A673 (cell line): ENCODE data around the gene CALR3. TPM values are rescaled to one million over a fixed set of nuclear protein-coding genes. Genes with fewer than 3 reads are reported as not detected.
"Not testable (repeated sequence)": the region's sequence is repeated elsewhere in the genome, so short reads cannot be mapped to it uniquely, and the experiment has no call there.

ENCODE experiments used
- BruUV-seq: library from RNA; stranded (reverse); fragments of 400-500 nt; replicated peaks from 2 replicates; lab custom pipeline; 2021; lab: Mats Ljungman, UMichigan
- CTCF ChIA-PET: fragments of 300-600 bp; sonication (Branson Sonifier 250); formaldehyde crosslinking; loops from one replicate; lab custom pipeline; 2022; ENCODE audit warnings: antibody characterized with exemption; lab: Charles Lee
- POLR2A ChIA-PET: fragments of 300-600 bp; sonication (Branson Sonifier 250); formaldehyde crosslinking; loops from one replicate; lab custom pipeline; 2022; ENCODE audit warnings: antibody characterized with exemption; ENCODE audit not compliant: low non-redundant PET; lab: Charles Lee
- DNase-seq: peaks from one replicate; pipeline ENCODE4 v3.0.0-alpha.2; 2015; ENCODE audit warnings: low spot score
- H3K27ac ChIP-seq: fragments of 200-600 bp; sonication (generic); 2 replicates; pipeline ENCODE4 v1.5.1; 2016; ENCODE audit warnings: mixed run types, low read depth, mild to moderate bottlenecking, mixed read lengths, antibody characterized with exemption, low read length; ENCODE audit not compliant: poor library complexity, severe bottlenecking
- H3K27me3 ChIP-seq: fragments of 200-600 bp; sonication (generic); replicated peaks from 2 replicates; pipeline ENCODE4 v1.6.1; 2017; ENCODE audit warnings: mixed run types, low read depth, mild to moderate bottlenecking, mixed read lengths, antibody characterized with exemption, low read length; ENCODE audit not compliant: insufficient read depth, poor library complexity
- H3K36me3 ChIP-seq: fragments of 200-600 bp; sonication (generic); 2 replicates; pipeline ENCODE4 v1.6.1; 2016; ENCODE audit warnings: mixed run types, mild to moderate bottlenecking, mixed read lengths, antibody characterized with exemption, low read length; ENCODE audit not compliant: insufficient read depth, poor library complexity, severe bottlenecking
- H3K4me1 ChIP-seq: fragments of 200-600 bp; sonication (generic); 2 replicates; pipeline ENCODE4 v1.6.1; 2017; ENCODE audit warnings: mixed run types, mild to moderate bottlenecking, mixed read lengths, antibody characterized with exemption, low read length; ENCODE audit not compliant: insufficient read depth, poor library complexity, severe bottlenecking
- H3K4me3 ChIP-seq: fragments of 200-600 bp; sonication (generic); 2 replicates; pipeline ENCODE4 v1.5.1; 2016; ENCODE audit warnings: low read depth, mixed run types, mild to moderate bottlenecking, mixed read lengths, low read length; ENCODE audit not compliant: poor library complexity, severe bottlenecking
- H3K9me3 ChIP-seq: fragments of 200-600 bp; sonication (generic); 2 replicates; pipeline ENCODE4 v1.6.1; 2016; ENCODE audit warnings: mixed run types, low read depth, mild to moderate bottlenecking, mixed read lengths, antibody characterized with exemption, low read length; ENCODE audit not compliant: poor library complexity, severe bottlenecking
- CTCF ChIP-seq: fragments of 300-800, 200-600 bp; sonication (generic); conservative IDR thresholded peaks from 2 replicates; pipeline ENCODE4 v1.5.1; 2017; ENCODE audit warnings: low read depth, mild to moderate bottlenecking, antibody characterized with exemption, low read length, moderate library complexity, mixed read lengths
- EZH2 ChIP-seq: fragments of 200-600 bp; sonication (generic); IDR thresholded peaks from 2 replicates; pipeline ENCODE4 v1.6.1; 2017; ENCODE audit warnings: borderline replicate concordance, low read depth, mild to moderate bottlenecking, mixed read lengths, antibody characterized with exemption, low read length; ENCODE audit not compliant: poor library complexity, severe bottlenecking
- intact Hi-C: fragments of 100-400 bp; cut with micrococcal nuclease; formaldehyde crosslinking; loops from one replicate; pipeline ENCODE4 v1.10.0; 2022; ENCODE audit not compliant: unreplicated experiment
- total RNA-seq: library from RNA; stranded (reverse); gene quantifications from 2 replicates; pipeline ENCODE4 v1.2.3, GENCODE V29; 2021

Gene CALR3
- total RNA-seq, 1 experiment from 2014 or later, result not detected

GRCh38 chr19:16473875-16474392 lies 22.0 kb downstream of the CALR3 start:
- Histone ChIP-seq H3K4me3 (no peak overlapping the region), H3K9me3 (no peaks in the 10 kb centered on the region), H3K27ac (no peak overlapping the region), H3K27me3 (no peaks in the 10 kb centered on the region), H3K36me3 (no peaks in the 10 kb centered on the region), H3K4me1 (peaks cover 12% of the 10 kb centered on the region)
- TF ChIP-seq CTCF (no peak), EZH2 (no peak)
- DNase-seq, result peak; percentile 45
- intact Hi-C loops, result no loop called here
- no TSS peak for BruUV-seq
- CTCF ChIA-PET, result interaction anchor here (0.6 kb wide), 1 partner anchor 289 kb away, joined by 4 read pairs; the partner anchor contains the start of gene FAM32A
- POLR2A ChIA-PET, result no interaction called here

GRCh38 chr19:16472992-16473391 lies 23.0 kb downstream of the CALR3 start:
- no peak for TF ChIP-seq CTCF
- TF ChIP-seq EZH2, result no peak
- ChIA-PET POLR2A (no interaction called here), CTCF (no interaction called here)
- H3K9me3 ChIP-seq, result no peaks in the 10 kb centered on the region
- peaks cover 12% of the 10 kb centered on the region for H3K4me1 ChIP-seq
- no peaks in the 10 kb centered on the region for H3K36me3 ChIP-seq
- H3K27me3 ChIP-seq, result no peaks in the 10 kb centered on the region
- intact Hi-C loops, result no loop called here
- no peak overlapping the region for H3K27ac ChIP-seq
- BruUV-seq, result no TSS peak
- no peak for DNase-seq
- H3K4me3 ChIP-seq, result no peak overlapping the region

- Histone ChIP-seq H3K4me3 (peak overlapping the region; percentile 75), H3K27ac (peak overlapping the region; percentile 74), H3K4me1 (peaks cover 12% of the 10 kb centered on the region)
- DNase-seq, H3K9me3 ChIP-seq, H3K27me3 ChIP-seq, BruUV-seq, CTCF ChIA-PET, POLR2A ChIA-PET, intact Hi-C loops, H3K36me3 ChIP-seq: not testable (repeated sequence)
These were observed 23.4 kb downstream of the CALR3 start for GRCh38 chr19:16472559-16472899.

- ChIA-PET CTCF (no interaction called here), POLR2A (no interaction called here)
- no peak for TF ChIP-seq EZH2
- no peak for TF ChIP-seq CTCF
- Histone ChIP-seq H3K9me3 (no peaks in the 10 kb centered on the region), H3K4me3 (peak overlapping the region; percentile 75), H3K4me1 (peaks cover 12% of the 10 kb centered on the region), H3K27me3 (no peaks in the 10 kb centered on the region), H3K36me3 (no peaks in the 10 kb centered on the region), H3K27ac (peak overlapping the region; percentile 73)
- peak; percentile 43 for DNase-seq
- intact Hi-C loops, result no loop called here
- TSS peak; percentile 58 for BruUV-seq
These were observed 24.8 kb downstream of the CALR3 start for GRCh38 chr19:16470911-16471811.
